ENCODE results near the gene RNF208. TPM values are rescaled to one million over a fixed set of nuclear protein-coding genes. Genes with fewer than 3 reads are reported as not detected.
A peak's percentile ranks its signal among the peaks of the same experiment; 100 is the strongest.

RNF208 gene
- total and polyA plus RNA-seq, 2 donors (not counting 3 experiments of a cell fraction or from before 2014, with no cell fraction given) = 1.3 to 4.8 TPM

DNA sequence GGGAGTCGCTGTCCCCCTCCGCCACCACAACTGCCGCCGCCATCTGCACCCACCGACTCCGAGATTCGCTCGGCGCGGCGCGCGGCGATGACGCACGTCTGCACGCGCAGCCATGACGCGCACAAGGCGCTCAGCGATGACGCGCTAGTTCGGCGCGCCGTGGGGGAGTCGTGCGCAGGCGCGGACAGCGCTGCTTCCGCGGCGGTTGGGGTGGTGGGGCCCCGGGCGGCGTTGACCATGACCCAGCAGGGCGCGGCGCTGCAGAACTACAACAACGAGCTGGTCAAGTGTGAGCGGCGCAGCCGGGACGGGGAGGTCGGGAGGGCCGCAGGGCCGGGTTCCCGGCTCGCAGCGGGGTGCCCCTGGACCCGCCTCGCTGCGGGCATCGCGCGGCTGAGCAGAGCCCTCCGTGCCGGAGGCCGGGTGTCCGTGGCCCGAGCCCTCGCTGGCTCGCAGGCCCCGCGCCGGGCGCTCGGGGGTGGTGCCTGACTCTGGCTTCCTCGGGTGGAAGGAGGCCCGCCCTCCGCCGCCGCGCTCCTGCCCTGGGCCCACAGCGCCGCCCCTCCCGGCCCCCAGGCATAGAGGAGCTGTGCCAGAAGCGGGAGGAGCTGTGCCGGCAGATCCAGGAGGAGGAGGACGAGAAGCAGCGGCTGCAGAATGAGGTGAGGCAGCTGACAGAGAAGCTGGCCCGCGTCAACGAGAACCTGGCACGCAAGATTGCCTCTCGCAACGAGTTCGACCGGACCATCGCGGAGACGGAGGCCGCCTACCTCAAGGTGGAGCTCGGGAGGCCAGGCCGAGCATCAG lies 33.3 kb downstream of the RNF208 start, which contains the start of the genes ANAPC2 and SSNA1:
Gene ANAPC2, minus strand, starts transcription at position 71 of the 807 bp plus-strand sequence. Its CDS starts 28 bp downstream, at position 43.
Gene SSNA1, plus strand, starts transcription at position 187 of the 807 bp plus-strand sequence. Its CDS starts 51 bp downstream, at position 238.
- Histone ChIP-seq H3K4me2 (ENCODE audit: insufficient read depth, low read length) (peak within 1 kb of the TSS; percentile 62), H3K79me2 (ENCODE audit: control insufficient read depth, insufficient read depth, low read length) (peaks cover 33% of the 10 kb centered on the region), H2AFZ (ENCODE audit: low read depth, low read length) (peak within 1 kb of the TSS; percentile 73), H3K9ac (replicated peaks; ENCODE audit: extremely low read depth, insufficient read depth, low read length) (peak within 1 kb of the TSS; percentile 61), H3K4me3 (replicated peaks in 1 of 3; ENCODE audit: insufficient read depth in 1 of 3, low read depth in 1 of 3, low read length in 3 of 3) (peak within 1 kb of the TSS; percentile 57 to 86 (median 64)), H3K4me1 (ENCODE audit: control insufficient read depth, extremely low read depth, insufficient read depth, low read length) (peaks cover 17% of the 10 kb centered on the region), H3K27ac (ENCODE audit: insufficient read depth, low read depth, low read length) (peak within 1 kb of the TSS; percentile 48), H3K36me3 (ENCODE audit: control insufficient read depth in 2 of 2, extremely low read depth in 1 of 2, insufficient read depth in 2 of 2, low read length in 2 of 2) (peaks cover 0 to 32% of the 10 kb centered on the region in 2 experiments), H4K20me1 (replicated peaks; ENCODE audit: control insufficient read depth, extremely low read depth, insufficient read depth, low read length) (no peaks in the 10 kb centered on the region), H3K9me1 (replicated peaks; ENCODE audit: control insufficient read depth, extremely low read depth, insufficient read depth, low read length) (no peaks in the 10 kb centered on the region), H3K9me3 (replicated peaks; ENCODE audit: control insufficient read depth, insufficient read depth, low read length) (no peaks in the 10 kb centered on the region), H3K27me3 (ENCODE audit: control insufficient read depth in 2 of 2, insufficient read depth in 2 of 2, low read length in 2 of 2) (no peaks in the 10 kb centered on the region)
- no TSS peak for BruUV-seq (replicated peaks)
- CTCF ChIA-PET = interaction anchor here (0.9 to 3.1 kb wide), 21 partner anchors 9 to 160 kb away, joined by 3 to 30 read pairs (median 4); partner anchors contain the start of genes GRIN1, MAN1B1, NDOR1 and RNF208
- intact Hi-C loops (cut with micrococcal nuclease) = loop anchor here (1.0 to 2.0 kb wide), 3 partner anchors 12 to 35 kb away; partner anchors contain the start of genes NDOR1, TMEM203 and TPRN
- dilution Hi-C loops (cut with MboI; ENCODE audit: extremely low pct_ligation_motif_present, low sequenced_read_pairs) = no loop called here
- TF ChIP-seq POLR2AphosphoS5 (IDR thresholded peaks at IDR 0.05; ENCODE audit: insufficient read depth, low read depth, low read length) = peak; percentile 98
- TF ChIP-seq MYC (IDR thresholded peaks at IDR 0.05; ENCODE audit: low read depth, low read length) = peak; percentile 79
- TF ChIP-seq, protein P1, sequence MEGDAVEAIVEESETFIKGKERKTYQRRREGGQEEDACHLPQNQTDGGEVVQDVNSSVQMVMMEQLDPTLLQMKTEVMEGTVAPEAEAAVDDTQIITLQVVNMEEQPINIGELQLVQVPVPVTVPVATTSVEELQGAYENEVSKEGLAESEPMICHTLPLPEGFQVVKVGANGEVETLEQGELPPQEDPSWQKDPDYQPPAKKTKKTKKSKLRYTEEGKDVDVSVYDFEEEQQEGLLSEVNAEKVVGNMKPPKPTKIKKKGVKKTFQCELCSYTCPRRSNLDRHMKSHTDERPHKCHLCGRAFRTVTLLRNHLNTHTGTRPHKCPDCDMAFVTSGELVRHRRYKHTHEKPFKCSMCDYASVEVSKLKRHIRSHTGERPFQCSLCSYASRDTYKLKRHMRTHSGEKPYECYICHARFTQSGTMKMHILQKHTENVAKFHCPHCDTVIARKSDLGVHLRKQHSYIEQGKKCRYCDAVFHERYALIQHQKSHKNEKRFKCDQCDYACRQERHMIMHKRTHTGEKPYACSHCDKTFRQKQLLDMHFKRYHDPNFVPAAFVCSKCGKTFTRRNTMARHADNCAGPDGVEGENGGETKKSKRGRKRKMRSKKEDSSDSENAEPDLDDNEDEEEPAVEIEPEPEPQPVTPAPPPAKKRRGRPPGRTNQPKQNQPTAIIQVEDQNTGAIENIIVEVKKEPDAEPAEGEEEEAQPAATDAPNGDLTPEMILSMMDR (IDR thresholded peaks at IDR 0.05; ENCODE audit: extremely low read depth in 1 of 2, insufficient read depth in 1 of 2, low read depth in 1 of 2, low read length in 2 of 2) = peak; percentile 32 to 40
- TF ChIP-seq MAX (IDR thresholded peaks at IDR 0.05; ENCODE audit: insufficient read depth, insufficient read length) = peak; percentile 76
- TF ChIP-seq FOS (IDR thresholded peaks at IDR 0.05; ENCODE audit: borderline replicate concordance, insufficient read depth, low read length) = no peak
- peak; percentile 49 for TF ChIP-seq JUN (IDR thresholded peaks at IDR 0.05; ENCODE audit: borderline replicate concordance, insufficient read depth, insufficient read length, low read depth)
- peak; percentile 80 for TF ChIP-seq POLR2A (IDR thresholded peaks at IDR 0.05; ENCODE audit: low read depth, low read length)
- no peak for TF ChIP-seq EZH2 (IDR thresholded peaks at IDR 0.05; ENCODE audit: borderline replicate concordance, low read depth, low read length, severe bottlenecking)
- POLR2A ChIA-PET = interaction anchor here (0.7 to 1.8 kb wide), 5 partner anchors 10 to 73 kb away, joined by 3 to 7 read pairs (median 4); partner anchors contain the start of genes NDOR1, TMEM203 and TPRN
- peak; percentile 88 for FAIRE-seq
- DNase-seq (ENCODE audit: low read depth, low spot score) = peak; percentile 95

Measured in endothelial cell of umbilical vein (primary cell).